ENCODE results near the gene IGSF21. TPM values are rescaled to one million over a fixed set of nuclear protein-coding genes. Genes with fewer than 3 reads are reported as not detected.

IGSF21 gene
- polyA plus RNA-seq, 3 donors, result not detected

- no peak overlapping the region for H2AFZ ChIP-seq (ENCODE audit: insufficient read depth, low read depth, low read length, poor library complexity, severe bottlenecking)
- H3K4me1 ChIP-seq (ENCODE audit: control insufficient read depth in 1 of 2, insufficient read depth in 2 of 2, low read length in 2 of 2), result no peaks in the 10 kb centered on the region
- no peak overlapping the region for H3K27ac Mint-ChIP-seq
- H3K4me2 ChIP-seq (replicated peaks; ENCODE audit: extremely low read depth, low read length, poor library complexity, severe bottlenecking), result no peak overlapping the region
- H3K9me3 ChIP-seq (replicated peaks in 1 of 2; ENCODE audit: control insufficient read depth in 1 of 2, insufficient read depth in 1 of 2, low read length in 2 of 2), result no peaks in the 10 kb centered on the region
- H3K36me3 Mint-ChIP-seq, result no peaks in the 10 kb centered on the region
- H3K27ac ChIP-seq (ENCODE audit: low read depth in 1 of 2, low read length in 2 of 2), result no peak overlapping the region
- WGBS (ENCODE audit: insufficient coverage), result 60% methylated on average over 1 of the region's 3 CpGs
- H3K4me1 Mint-ChIP-seq, result no peaks in the 10 kb centered on the region
- no peaks in the 10 kb centered on the region for H3K9me3 Mint-ChIP-seq
- H3K9ac ChIP-seq (ENCODE audit: insufficient read depth, low read length, poor library complexity, severe bottlenecking), result no peak overlapping the region
- no peak overlapping the region for H3K4me3 Mint-ChIP-seq
- intact Hi-C loops (cut with micrococcal nuclease), result no loop called here
- H4K20me1 ChIP-seq (ENCODE audit: insufficient read depth, low read length), result no peaks in the 10 kb centered on the region
- no peak overlapping the region for H3K4me3 ChIP-seq (replicated peaks in 1 of 3; ENCODE audit: low read depth in 2 of 3, low read length in 3 of 3)
- peaks cover 25 to 39% (median 28%) of the 10 kb centered on the region in 3 donors for H3K27me3 Mint-ChIP-seq (ENCODE audit: low read depth in 3 of 3)
- TF ChIP-seq, protein P1, sequence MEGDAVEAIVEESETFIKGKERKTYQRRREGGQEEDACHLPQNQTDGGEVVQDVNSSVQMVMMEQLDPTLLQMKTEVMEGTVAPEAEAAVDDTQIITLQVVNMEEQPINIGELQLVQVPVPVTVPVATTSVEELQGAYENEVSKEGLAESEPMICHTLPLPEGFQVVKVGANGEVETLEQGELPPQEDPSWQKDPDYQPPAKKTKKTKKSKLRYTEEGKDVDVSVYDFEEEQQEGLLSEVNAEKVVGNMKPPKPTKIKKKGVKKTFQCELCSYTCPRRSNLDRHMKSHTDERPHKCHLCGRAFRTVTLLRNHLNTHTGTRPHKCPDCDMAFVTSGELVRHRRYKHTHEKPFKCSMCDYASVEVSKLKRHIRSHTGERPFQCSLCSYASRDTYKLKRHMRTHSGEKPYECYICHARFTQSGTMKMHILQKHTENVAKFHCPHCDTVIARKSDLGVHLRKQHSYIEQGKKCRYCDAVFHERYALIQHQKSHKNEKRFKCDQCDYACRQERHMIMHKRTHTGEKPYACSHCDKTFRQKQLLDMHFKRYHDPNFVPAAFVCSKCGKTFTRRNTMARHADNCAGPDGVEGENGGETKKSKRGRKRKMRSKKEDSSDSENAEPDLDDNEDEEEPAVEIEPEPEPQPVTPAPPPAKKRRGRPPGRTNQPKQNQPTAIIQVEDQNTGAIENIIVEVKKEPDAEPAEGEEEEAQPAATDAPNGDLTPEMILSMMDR (IDR thresholded peaks at IDR 0.05), result no peak
- H3K36me3 ChIP-seq (replicated peaks in 1 of 2; ENCODE audit: control insufficient read depth in 1 of 2, insufficient read depth in 2 of 2, low read length in 2 of 2), result no peaks in the 10 kb centered on the region
- peaks cover 6 to 18% of the 10 kb centered on the region in 2 donors for H3K27me3 ChIP-seq (ENCODE audit: control insufficient read depth in 2 of 2, insufficient read depth in 2 of 2, low read length in 2 of 2)
- no peak for DNase-seq
- no peaks in the 10 kb centered on the region for H3K79me2 ChIP-seq (ENCODE audit: insufficient read depth, low read length)
Observed at GRCh38 chr1:18197299-18197698, 89.7 kb downstream of the IGSF21 start.

- Histone ChIP-seq H3K4me2 (replicated peaks; ENCODE audit: extremely low read depth, low read length, poor library complexity, severe bottlenecking) (no peak overlapping the region), H3K9me3 (replicated peaks in 1 of 2; ENCODE audit: control insufficient read depth in 1 of 2, insufficient read depth in 1 of 2, low read length in 2 of 2) (no peaks in the 10 kb centered on the region), H3K27me3 (ENCODE audit: control insufficient read depth in 2 of 2, insufficient read depth in 2 of 2, low read length in 2 of 2) (peaks cover 6 to 18% of the 10 kb centered on the region in 2 donors), H3K36me3 (replicated peaks in 1 of 2; ENCODE audit: control insufficient read depth in 1 of 2, insufficient read depth in 2 of 2, low read length in 2 of 2) (no peaks in the 10 kb centered on the region), H4K20me1 (ENCODE audit: insufficient read depth, low read length) (no peaks in the 10 kb centered on the region), H2AFZ (ENCODE audit: insufficient read depth, low read depth, low read length, poor library complexity, severe bottlenecking) (no peak overlapping the region), H3K79me2 (ENCODE audit: insufficient read depth, low read length) (no peaks in the 10 kb centered on the region), H3K4me1 (ENCODE audit: control insufficient read depth in 1 of 2, insufficient read depth in 2 of 2, low read length in 2 of 2) (no peaks in the 10 kb centered on the region), H3K9ac (ENCODE audit: insufficient read depth, low read length, poor library complexity, severe bottlenecking) (no peak overlapping the region), H3K27ac (ENCODE audit: low read depth in 1 of 2, low read length in 2 of 2) (no peak overlapping the region), H3K4me3 (replicated peaks in 1 of 3; ENCODE audit: low read depth in 2 of 3, low read length in 3 of 3) (no peak overlapping the region)
- Mint-ChIP-seq H3K4me3 (no peak overlapping the region), H3K27me3 (ENCODE audit: low read depth in 3 of 3) (peaks cover 28 to 39% (median 28%) of the 10 kb centered on the region in 3 donors), H3K36me3 (no peaks in the 10 kb centered on the region), H3K4me1 (no peaks in the 10 kb centered on the region), H3K27ac (no peak overlapping the region), H3K9me3 (no peaks in the 10 kb centered on the region)
- WGBS (ENCODE audit: insufficient coverage), result 73% methylated on average over 5 of the region's 10 CpGs
- intact Hi-C loops (cut with micrococcal nuclease), result no loop called here
- DNase-seq, result no peak
- TF ChIP-seq, protein P1 (IDR thresholded peaks at IDR 0.05), result no peak
Observed at GRCh38 chr1:18198260-18198659, 90.7 kb downstream of the IGSF21 start.
